HEK293T (cell line): ENCODE data around the gene CCND1.

Experiments used
- CTCF ChIA-PET: fragments of 350-600 bp; formaldehyde crosslinking; extraction: SDS; loops from one replicate; lab custom pipeline; 2021; ENCODE audit warnings: antibody characterized with exemption, inconsistent platforms; lab: Yijun Ruan, JAX
- POLR2A ChIA-PET: fragments of 350-600 bp; formaldehyde crosslinking; extraction: SDS; loops from one replicate; lab custom pipeline; 2020; ENCODE audit warnings: antibody characterized with exemption, inconsistent platforms; lab: Yijun Ruan, JAX
- DNase-seq: peaks from one replicate; pipeline ENCODE4 v3.0.0; 2012; ENCODE audit warnings: mixed read lengths; ENCODE audit errors: extremely low spot score
- ARNT ChIP-seq: fragments of 450-650 bp; IDR thresholded peaks from 2 replicates; pipeline ENCODE4 v1.6.1; 2017; ENCODE audit warnings: mild to moderate bottlenecking
- BHLHE40 ChIP-seq: fragments of 450-650 bp; IDR thresholded peaks from 2 replicates; pipeline ENCODE4 v1.6.1; 2016; ENCODE audit warnings: mild to moderate bottlenecking, moderate library complexity, borderline replicate concordance
- CTBP1 ChIP-seq: fragments of 450-650 bp; IDR thresholded peaks from 2 replicates; pipeline ENCODE4 v1.6.1; 2016; ENCODE audit warnings: borderline replicate concordance
- ELF4 ChIP-seq: fragments of 450-650 bp; IDR thresholded peaks from 2 replicates; pipeline ENCODE4 v1.6.1; 2017; ENCODE audit warnings: antibody characterized with exemption
- FOXA1 ChIP-seq: fragments of 450-650 bp; IDR thresholded peaks from 2 replicates; pipeline ENCODE4 v1.6.1; 2016; ENCODE audit warnings: mild to moderate bottlenecking
- FOXK2 ChIP-seq: fragments of 450-650 bp; IDR thresholded peaks from 2 replicates; pipeline ENCODE4 v1.6.1; 2016; ENCODE audit warnings: mild to moderate bottlenecking
- FOXM1 ChIP-seq: fragments of 450-650 bp; IDR thresholded peaks from 2 replicates; pipeline ENCODE4 v1.6.1; 2017; ENCODE audit warnings: mild to moderate bottlenecking, borderline replicate concordance
- HDGF ChIP-seq: fragments of 450-650 bp; IDR thresholded peaks from 2 replicates; pipeline ENCODE4 v1.6.1; 2017; ENCODE audit warnings: antibody characterized with exemption, borderline replicate concordance
- L3MBTL2 ChIP-seq: fragments of 450-650 bp; conservative IDR thresholded peaks from 2 replicates; pipeline ENCODE4 v1.6.1; 2016; ENCODE audit warnings: mild to moderate bottlenecking
- LEF1 ChIP-seq: fragments of 450-650 bp; IDR thresholded peaks from 2 replicates; pipeline ENCODE4 v1.6.1; 2017; ENCODE audit warnings: mild to moderate bottlenecking, borderline replicate concordance
- NFRKB ChIP-seq: fragments of 450-650 bp; IDR thresholded peaks from 2 replicates; pipeline ENCODE4 v1.6.1; 2016; ENCODE audit warnings: mild to moderate bottlenecking, moderate library complexity
- PKNOX1 ChIP-seq: fragments of 450-650 bp; IDR thresholded peaks from 2 replicates; pipeline ENCODE4 v1.6.1; 2016
- SP1 ChIP-seq: fragments of 450-650 bp; IDR thresholded peaks from 2 replicates; pipeline ENCODE4 v1.6.1; 2017
- SUZ12 ChIP-seq: fragments of 450-650 bp; IDR thresholded peaks from 2 replicates; pipeline ENCODE4 v1.6.1; 2016; ENCODE audit warnings: mild to moderate bottlenecking
- TARDBP ChIP-seq: fragments of 450-650 bp; IDR thresholded peaks from 2 replicates; pipeline ENCODE4 v1.6.1; 2016
- ZNF384 ChIP-seq: fragments of 450-650 bp; IDR thresholded peaks from 2 replicates; pipeline ENCODE4 v1.6.1; 2016

CCND1 gene

GRCh38 chr11:69653406-69653960 lies 12.5 kb downstream of the CCND1 start:
- TF ChIP-seq ARNT (no peak), L3MBTL2 (no peak), FOXK2 (no peak), TARDBP (no peak), SUZ12 (no peak), HDGF (no peak)
- no peak for DNase-seq
- ChIA-PET POLR2A (interaction anchor here (1.3 kb wide), 1 partner anchor 12 kb away, joined by 3 read pairs; the partner anchor contains the start of gene CCND1), CTCF (no interaction called here)

GRCh38 chr11:69654001-69654659 lies 13.2 kb downstream of the CCND1 start:
- POLR2A ChIA-PET, result interaction anchor here (1.3 kb wide), 1 partner anchor 13 kb away, joined by 3 read pairs; the partner anchor contains the start of gene CCND1
- DNase-seq, result no peak
- TF ChIP-seq SP1 (no peak), FOXK2 (no peak), PKNOX1 (no peak), ZNF384 (no peak), SUZ12 (no peak), HDGF (no peak), ARNT (no peak), LEF1 (no peak), TARDBP (no peak), CTBP1 (no peak), BHLHE40 (no peak), NFRKB (no peak)
- CTCF ChIA-PET, result no interaction called here

GRCh38 chr11:69654660-69655478 lies 13.9 kb downstream of the CCND1 start:
- CTCF ChIA-PET, result no interaction called here
- no peak for DNase-seq

GRCh38 chr11:69655479-69656428 lies 14.8 kb downstream of the CCND1 start:
- POLR2A ChIA-PET, result no interaction called here
- TF ChIP-seq ELF4 (no peak), HDGF (no peak), PKNOX1 (no peak), ARNT (no peak), CTBP1 (no peak)
- CTCF ChIA-PET, result no interaction called here
- no peak for DNase-seq

More at GRCh38 chr11:69654660-69655478, 13.9 kb downstream of the CCND1 start:
- TF ChIP-seq ARNT, result no peak
- no peak for TF ChIP-seq ELF4
- no peak for TF ChIP-seq FOXK2
- TF ChIP-seq BHLHE40, result no peak
- TF ChIP-seq FOXM1, result no peak
- TF ChIP-seq LEF1, result no peak
- no peak for TF ChIP-seq TARDBP
- TF ChIP-seq SUZ12, result no peak
- POLR2A ChIA-PET, result no interaction called here

- POLR2A ChIA-PET, result no interaction called here
- no peak for DNase-seq
- CTCF ChIA-PET, result no interaction called here
- TF ChIP-seq L3MBTL2, result no peak
- no peak for TF ChIP-seq ELF4
- no peak for TF ChIP-seq FOXK2
- no peak for TF ChIP-seq ZNF384
- no peak for TF ChIP-seq TARDBP
- no peak for TF ChIP-seq HDGF
- TF ChIP-seq ARNT, result no peak
- TF ChIP-seq FOXM1, result no peak
- TF ChIP-seq BHLHE40, result no peak
- TF ChIP-seq FOXA1, result no peak
- TF ChIP-seq SP1, result no peak
- no peak for TF ChIP-seq NFRKB
- no peak for TF ChIP-seq SUZ12
- TF ChIP-seq LEF1, result no peak
- no peak for TF ChIP-seq CTBP1
- no peak for TF ChIP-seq PKNOX1
These were observed 15.8 kb downstream of the CCND1 start for GRCh38 chr11:69656536-69657455.
